ENCODE measurements around the gene SPINK4. TPM values are rescaled to one million over a fixed set of nuclear protein-coding genes. Genes with fewer than 3 reads are reported as not detected.

The SPINK4 gene
- total and polyA plus RNA-seq, 3 experiments from 2014 or later, result not detected

- Histone ChIP-seq H3K27ac (ENCODE audit: low read depth, low read length) (no peak overlapping the region), H3K36me3 (ENCODE audit: insufficient read depth, low read length) (peaks cover 54% of the 10 kb centered on the region), H3K4me3 (ENCODE audit: low read length) (no peak overlapping the region), H3K9me3 (ENCODE audit: low read length) (no peaks in the 10 kb centered on the region), H3K27me3 (ENCODE audit: insufficient read depth, low read length, poor library complexity, severe bottlenecking) (no peaks in the 10 kb centered on the region), H3K4me1 (ENCODE audit: insufficient read depth, low read length) (no peaks in the 10 kb centered on the region)
- Mint-ChIP-seq H3K4me1 (peaks cover 4 to 8% (median 4%) of the 10 kb centered on the region in 3 donors), H3K9me3 (no peaks in the 10 kb centered on the region), H3K36me3 (peaks cover 0 to 89% (median 30%) of the 10 kb centered on the region in 3 donors), H3K27ac (peak overlapping the region in 4 of 8 donors; percentile 26 to 58 (median 35)), H3K27me3 (no peaks in the 10 kb centered on the region), H3K4me3 (no peak overlapping the region)
- ChIA-PET POLR2A (no interaction called here), CTCF (no interaction called here)
- no peak for DNase-seq
Measured at GRCh38 chr9:33277484-33277883, 37.5 kb downstream of the SPINK4 start.

- no peaks in the 10 kb centered on the region for H3K9me3 ChIP-seq (ENCODE audit: low read length)
- Mint-ChIP-seq H3K27ac (peak overlapping the region in 1 of 8 donors; percentile 4), H3K4me1 (peaks cover 12 to 17% (median 14%) of the 10 kb centered on the region in 3 donors), H3K4me3 (no peak overlapping the region), H3K9me3 (no peaks in the 10 kb centered on the region), H3K27me3 (peaks cover 0 to 3% of the 10 kb centered on the region in 2 donors), H3K36me3 (peaks cover 0 to 42% (median 9%) of the 10 kb centered on the region in 3 donors)
- no peaks in the 10 kb centered on the region for H3K27me3 ChIP-seq (ENCODE audit: insufficient read depth, low read length, poor library complexity, severe bottlenecking)
- no peak overlapping the region for H3K27ac ChIP-seq (ENCODE audit: low read depth, low read length)
- H3K4me1 ChIP-seq (ENCODE audit: insufficient read depth, low read length), result peaks cover 18% of the 10 kb centered on the region
- DNase-seq, result no peak
- ChIA-PET POLR2A (no interaction called here), CTCF (no interaction called here)
- peaks cover 11% of the 10 kb centered on the region for H3K36me3 ChIP-seq (ENCODE audit: insufficient read depth, low read length)
- no peak overlapping the region for H3K4me3 ChIP-seq (ENCODE audit: low read length)
Measured at GRCh38 chr9:33285502-33285901, 45.5 kb downstream of the SPINK4 start.

- peaks cover 0 to 38% (median 5%) of the 10 kb centered on the region in 3 donors for H3K36me3 Mint-ChIP-seq
Measured at GRCh38 chr9:33287087-33287490, 47.1 kb downstream of the SPINK4 start.

GRCh38 chr9:33288235-33288634, 48.3 kb downstream of the SPINK4 start:
- POLR2A ChIA-PET, result no interaction called here
- H3K27ac ChIP-seq (ENCODE audit: low read depth, low read length), result no peak overlapping the region
- H3K36me3 Mint-ChIP-seq, result peaks cover 0 to 38% (median 6%) of the 10 kb centered on the region in 3 donors

More at GRCh38 chr9:33287087-33287490, 47.1 kb downstream of the SPINK4 start:
- Histone ChIP-seq H3K27ac (ENCODE audit: low read depth, low read length) (peak overlapping the region; percentile 10), H3K9me3 (ENCODE audit: low read length) (no peaks in the 10 kb centered on the region), H3K27me3 (ENCODE audit: insufficient read depth, low read length, poor library complexity, severe bottlenecking) (no peaks in the 10 kb centered on the region), H3K36me3 (ENCODE audit: insufficient read depth, low read length) (peaks cover 3% of the 10 kb centered on the region), H3K4me1 (ENCODE audit: insufficient read depth, low read length) (peaks cover 31% of the 10 kb centered on the region), H3K4me3 (ENCODE audit: low read length) (no peak overlapping the region)
- DNase-seq, result peak in 4 of 5 donors; percentile 11 to 65 (median 60)
- Mint-ChIP-seq H3K4me3 (peak overlapping the region in 3 of 7 donors; percentile 51 to 72 (median 54)), H3K4me1 (peaks cover 25 to 33% (median 30%) of the 10 kb centered on the region in 3 donors), H3K9me3 (no peaks in the 10 kb centered on the region), H3K27me3 (peaks cover 0 to 4% of the 10 kb centered on the region in 2 donors), H3K27ac (peak overlapping the region; percentile 26 to 95 (median 86))
- ChIA-PET CTCF (interaction anchor here (0.7 to 1.9 kb wide), 12 partner anchors 10 to 186 kb away, joined by 3 to 7 read pairs (median 4); partner anchors contain the start of genes BAG1, CHMP5 and NOL6), POLR2A (interaction anchor here (0.6 kb wide), 2 partner anchors 39 to 173 kb away, joined by 3 to 6 read pairs; no protein-coding TSS in a partner anchor)

GRCh38 chr9:33288828-33289483, 49.0 kb downstream of the SPINK4 start:
- Histone ChIP-seq H3K27me3 (ENCODE audit: insufficient read depth, low read length, poor library complexity, severe bottlenecking) (no peaks in the 10 kb centered on the region), H3K36me3 (ENCODE audit: insufficient read depth, low read length) (peaks cover 13% of the 10 kb centered on the region), H3K9me3 (ENCODE audit: low read length) (no peaks in the 10 kb centered on the region), H3K4me3 (ENCODE audit: low read length) (peak overlapping the region; percentile 71), H3K4me1 (ENCODE audit: insufficient read depth, low read length) (peaks cover 46% of the 10 kb centered on the region), H3K27ac (ENCODE audit: low read depth, low read length) (peak overlapping the region; percentile 99)
- peak in 1 of 5 donors; percentile 52 for DNase-seq
- no peaks in the 10 kb centered on the region for H3K9me3 Mint-ChIP-seq
- POLR2A ChIA-PET, result no interaction called here
- peak overlapping the region in 1 of 7 donors; percentile 97 for H3K4me3 Mint-ChIP-seq
- H3K36me3 Mint-ChIP-seq, result peaks cover 0 to 43% (median 6%) of the 10 kb centered on the region in 3 donors
- CTCF ChIA-PET, result interaction anchor here (1.3 to 1.4 kb wide), 2 partner anchors 127 to 177 kb away, joined by 3 to 4 read pairs; no protein-coding TSS in a partner anchor
- peaks cover 0 to 4% of the 10 kb centered on the region in 2 donors for H3K27me3 Mint-ChIP-seq
- H3K4me1 Mint-ChIP-seq, result peaks cover 42 to 52% (median 49%) of the 10 kb centered on the region in 3 donors
- H3K27ac Mint-ChIP-seq, result peak overlapping the region in 6 of 8 donors; percentile 23 to 100 (median 78)

More at GRCh38 chr9:33288235-33288634, 48.3 kb downstream of the SPINK4 start:
- no peak for DNase-seq
- Histone ChIP-seq H3K4me1 (ENCODE audit: insufficient read depth, low read length) (peaks cover 43% of the 10 kb centered on the region), H3K9me3 (ENCODE audit: low read length) (no peaks in the 10 kb centered on the region), H3K36me3 (ENCODE audit: insufficient read depth, low read length) (peaks cover 13% of the 10 kb centered on the region), H3K4me3 (ENCODE audit: low read length) (no peak overlapping the region), H3K27me3 (ENCODE audit: insufficient read depth, low read length, poor library complexity, severe bottlenecking) (no peaks in the 10 kb centered on the region)
- Mint-ChIP-seq H3K27ac (peak overlapping the region in 5 of 8 donors; percentile 27 to 80 (median 70)), H3K9me3 (no peaks in the 10 kb centered on the region), H3K27me3 (peaks cover 0 to 4% of the 10 kb centered on the region in 2 donors), H3K4me3 (peak overlapping the region in 2 of 7 donors; percentile 29 to 65), H3K4me1 (peaks cover 36 to 45% (median 42%) of the 10 kb centered on the region in 3 donors)
- CTCF ChIA-PET, result interaction anchor here (1.0 to 1.8 kb wide), 6 partner anchors 13 to 178 kb away, joined by 3 to 7 read pairs (median 6); partner anchors contain the start of genes BAG1 and CHMP5

GRCh38 chr9:33289496-33289895, 49.5 kb downstream of the SPINK4 start:
- peak in 2 of 5 donors; percentile 32 to 55 for DNase-seq
- Mint-ChIP-seq H3K9me3 (no peaks in the 10 kb centered on the region), H3K36me3 (peaks cover 0 to 46% (median 7%) of the 10 kb centered on the region in 3 donors), H3K4me3 (peak overlapping the region; percentile 88 to 97 (median 94)), H3K27me3 (peaks cover 0 to 4% of the 10 kb centered on the region in 2 donors), H3K4me1 (peaks cover 45 to 57% (median 54%) of the 10 kb centered on the region in 3 donors), H3K27ac (peak overlapping the region; percentile 77 to 100 (median 100))
- peak overlapping the region; percentile 71 for H3K4me3 ChIP-seq (ENCODE audit: low read length)
- no peaks in the 10 kb centered on the region for H3K9me3 ChIP-seq (ENCODE audit: low read length)
- H3K36me3 ChIP-seq (ENCODE audit: insufficient read depth, low read length), result peaks cover 14% of the 10 kb centered on the region
- peaks cover 47% of the 10 kb centered on the region for H3K4me1 ChIP-seq (ENCODE audit: insufficient read depth, low read length)
- POLR2A ChIA-PET, result interaction anchor here (0.8 to 2.2 kb wide), 9 partner anchors 9 to 265 kb away, joined by 3 to 28 read pairs (median 5); partner anchors contain the start of genes ANKRD18B, AQP3, B4GALT1 and BAG1
- CTCF ChIA-PET, result interaction anchor here (0.7 to 1.7 kb wide), 8 partner anchors 9 to 184 kb away, joined by 3 to 4 read pairs (median 4); partner anchors contain the start of genes AQP3 and NOL6
- no peaks in the 10 kb centered on the region for H3K27me3 ChIP-seq (ENCODE audit: insufficient read depth, low read length, poor library complexity, severe bottlenecking)
- peak overlapping the region; percentile 99 for H3K27ac ChIP-seq (ENCODE audit: low read depth, low read length)

GRCh38 chr9:33289936-33290246, 49.9 kb downstream of the SPINK4 start:
- Histone ChIP-seq H3K4me3 (ENCODE audit: low read length) (peak overlapping the region; percentile 71), H3K36me3 (ENCODE audit: insufficient read depth, low read length) (peaks cover 18% of the 10 kb centered on the region), H3K27me3 (ENCODE audit: insufficient read depth, low read length, poor library complexity, severe bottlenecking) (no peaks in the 10 kb centered on the region), H3K4me1 (ENCODE audit: insufficient read depth, low read length) (peaks cover 51% of the 10 kb centered on the region), H3K27ac (ENCODE audit: low read depth, low read length) (peak overlapping the region; percentile 99), H3K9me3 (ENCODE audit: low read length) (no peaks in the 10 kb centered on the region)
- no peak for DNase-seq
- H3K36me3 Mint-ChIP-seq, result peaks cover 4 to 47% (median 11%) of the 10 kb centered on the region in 3 donors
- peak overlapping the region; percentile 98 to 100 (median 100) for H3K27ac Mint-ChIP-seq
- POLR2A ChIA-PET, result interaction anchor here (0.6 to 2.2 kb wide), 15 partner anchors 9 to 674 kb away, joined by 3 to 28 read pairs (median 5); partner anchors contain the start of genes ANKRD18B, AQP3, B4GALT1 and BAG1
- CTCF ChIA-PET, result interaction anchor here (0.6 to 1.7 kb wide), 11 partner anchors 9 to 222 kb away, joined by 3 to 4 read pairs (median 3); partner anchors contain the start of genes AQP3 and NOL6
- H3K9me3 Mint-ChIP-seq, result no peaks in the 10 kb centered on the region
- peak overlapping the region; percentile 88 to 97 (median 94) for H3K4me3 Mint-ChIP-seq
- H3K27me3 Mint-ChIP-seq, result peaks cover 0 to 4% of the 10 kb centered on the region in 2 donors
- peaks cover 49 to 61% (median 58%) of the 10 kb centered on the region in 3 donors for H3K4me1 Mint-ChIP-seq

All from CD8-positive, alpha-beta memory T cell (primary cell).